ENCODE results near the gene SERTAD1. TPM values are rescaled to one million over a fixed set of nuclear protein-coding genes. Genes with fewer than 3 reads are reported as not detected.
A peak's percentile ranks its signal among the peaks of the same experiment; 100 is the strongest.
"Not testable (repeated sequence)": the region's sequence is repeated elsewhere in the genome, so short reads cannot be mapped to it uniquely, and the experiment has no call there.

The SERTAD1 gene
- total and polyA plus RNA-seq, 10 donors: 8.5 to 19.7 (median 13.0) TPM

- H3K27ac ChIP-seq: no peak overlapping the region
- no peak overlapping the region for H3K4me3 ChIP-seq
- intact Hi-C loops (cut with DNase I; ENCODE audit: low total_unique reads): no loop called here
- DNase-seq: no peak
- WGBS, 5 donors: 82 to 89% (median 88%) methylated on average over 5 of the region's 5 CpGs
- TF ChIP-seq POLR2AphosphoS5 (IDR thresholded peaks at IDR 0.05): no peak
- TF ChIP-seq CTCF (IDR thresholded peaks at IDR 0.05 in 8 of 11, conservative IDR thresholded peaks at IDR 0.05 in 3 of 11): no peak
- no peak for TF ChIP-seq POLR2A (IDR thresholded peaks at IDR 0.05)
- H3K9me3 ChIP-seq: no peaks in the 10 kb centered on the region
- peaks cover 0 to 68% (median 5%) of the 10 kb centered on the region in 6 donors for H3K36me3 ChIP-seq
- H3K4me1 ChIP-seq: peaks cover 0 to 16% (median 11%) of the 10 kb centered on the region in 6 donors
- H3K27me3 ChIP-seq (replicated peaks in 1 of 7): no peaks in the 10 kb centered on the region
Observed at GRCh38 chr19:40457048-40457447, 31.3 kb upstream of the SERTAD1 start.

GRCh38 chr19:40453943-40454342 is 28.2 kb upstream of the SERTAD1 start:
- DNase-seq; intact Hi-C loops (cut with DNase I; ENCODE audit: low total_unique reads); H3K4me1 ChIP-seq; H3K9me3 ChIP-seq; H3K27ac ChIP-seq; H3K27me3 ChIP-seq (replicated peaks in 1 of 7); H3K4me3 ChIP-seq: not testable (repeated sequence)
- peaks cover 0 to 91% (median 5%) of the 10 kb centered on the region in 6 donors for H3K36me3 ChIP-seq
- 84 to 94% (median 92%) methylated on average over 6 of the region's 6 CpGs for WGBS, 5 donors

GRCh38 chr19:40453151-40453735 is 27.5 kb upstream of the SERTAD1 start:
- no peak overlapping the region for H3K27ac ChIP-seq
- no peaks in the 10 kb centered on the region for H3K4me1 ChIP-seq
- TF ChIP-seq POLR2AphosphoS5 (IDR thresholded peaks at IDR 0.05) (no peak), POLR2A (IDR thresholded peaks at IDR 0.05) (no peak), CTCF (IDR thresholded peaks at IDR 0.05 in 8 of 11, conservative IDR thresholded peaks at IDR 0.05 in 3 of 11) (no peak)
- H3K4me3 ChIP-seq: no peak overlapping the region
- intact Hi-C loops (cut with DNase I; ENCODE audit: low total_unique reads): no loop called here
- H3K9me3 ChIP-seq: no peaks in the 10 kb centered on the region
- H3K36me3 ChIP-seq: peaks cover 0 to 95% (median 5%) of the 10 kb centered on the region in 6 donors
- no peaks in the 10 kb centered on the region for H3K27me3 ChIP-seq (replicated peaks in 1 of 7)
- 88 to 92% (median 91%) methylated on average over 5 of the region's 5 CpGs for WGBS, 5 donors
- DNase-seq: no peak

- peaks cover 0 to 95% (median 4%) of the 10 kb centered on the region in 6 donors for H3K36me3 ChIP-seq
- no peak for DNase-seq
- 68 to 86% (median 81%) methylated on average over 5 of the region's 5 CpGs for WGBS, 5 donors
- no peak overlapping the region for H3K4me3 ChIP-seq
- H3K27ac ChIP-seq: no peak overlapping the region
- no peaks in the 10 kb centered on the region for H3K27me3 ChIP-seq (replicated peaks in 1 of 7)
- no peak for TF ChIP-seq POLR2A (IDR thresholded peaks at IDR 0.05)
- TF ChIP-seq POLR2AphosphoS5 (IDR thresholded peaks at IDR 0.05): peak in 1 of 3 donors; percentile 11
- intact Hi-C loops (cut with DNase I; ENCODE audit: low total_unique reads): no loop called here
- H3K9me3 ChIP-seq: no peaks in the 10 kb centered on the region
- no peaks in the 10 kb centered on the region for H3K4me1 ChIP-seq
Observed at GRCh38 chr19:40452016-40452415, 26.2 kb upstream of the SERTAD1 start.

- peaks cover 0 to 87% (median 4%) of the 10 kb centered on the region in 6 donors for H3K36me3 ChIP-seq
- no peak overlapping the region for H3K27ac ChIP-seq
- 90 to 98% (median 95%) methylated on average over 4 of the region's 4 CpGs for WGBS, 5 donors
- H3K4me1 ChIP-seq: peaks cover 0 to under 1% (median 0%) of the 10 kb centered on the region in 6 donors
- intact Hi-C loops (cut with DNase I; ENCODE audit: low total_unique reads): no loop called here
- no peaks in the 10 kb centered on the region for H3K27me3 ChIP-seq (replicated peaks in 1 of 7)
- no peaks in the 10 kb centered on the region for H3K9me3 ChIP-seq
- no peak overlapping the region for H3K4me3 ChIP-seq
- TF ChIP-seq CTCF (IDR thresholded peaks at IDR 0.05 in 8 of 11, conservative IDR thresholded peaks at IDR 0.05 in 3 of 11): no peak
- no peak for TF ChIP-seq POLR2AphosphoS5 (IDR thresholded peaks at IDR 0.05)
- DNase-seq: no peak
Observed at GRCh38 chr19:40450664-40451063, 24.9 kb upstream of the SERTAD1 start.
